Measurements from ENCODE around the gene TDRD1.

GRCh38 chr10:114131094-114131493 is 48.1 kb upstream of the TDRD1 start:
- TF ChIP-seq POLR2A (IDR thresholded peaks at IDR 0.05), result no peak
- TF ChIP-seq, protein P1, sequence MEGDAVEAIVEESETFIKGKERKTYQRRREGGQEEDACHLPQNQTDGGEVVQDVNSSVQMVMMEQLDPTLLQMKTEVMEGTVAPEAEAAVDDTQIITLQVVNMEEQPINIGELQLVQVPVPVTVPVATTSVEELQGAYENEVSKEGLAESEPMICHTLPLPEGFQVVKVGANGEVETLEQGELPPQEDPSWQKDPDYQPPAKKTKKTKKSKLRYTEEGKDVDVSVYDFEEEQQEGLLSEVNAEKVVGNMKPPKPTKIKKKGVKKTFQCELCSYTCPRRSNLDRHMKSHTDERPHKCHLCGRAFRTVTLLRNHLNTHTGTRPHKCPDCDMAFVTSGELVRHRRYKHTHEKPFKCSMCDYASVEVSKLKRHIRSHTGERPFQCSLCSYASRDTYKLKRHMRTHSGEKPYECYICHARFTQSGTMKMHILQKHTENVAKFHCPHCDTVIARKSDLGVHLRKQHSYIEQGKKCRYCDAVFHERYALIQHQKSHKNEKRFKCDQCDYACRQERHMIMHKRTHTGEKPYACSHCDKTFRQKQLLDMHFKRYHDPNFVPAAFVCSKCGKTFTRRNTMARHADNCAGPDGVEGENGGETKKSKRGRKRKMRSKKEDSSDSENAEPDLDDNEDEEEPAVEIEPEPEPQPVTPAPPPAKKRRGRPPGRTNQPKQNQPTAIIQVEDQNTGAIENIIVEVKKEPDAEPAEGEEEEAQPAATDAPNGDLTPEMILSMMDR (IDR thresholded peaks at IDR 0.05), result no peak
